GM18520 (cell line): ENCODE data around the gene PRDX6.
"Not testable (repeated sequence)": the region's sequence is repeated elsewhere in the genome, so short reads cannot be mapped to it uniquely, and the experiment has no call there.

Experiments used
- ATAC-seq: cut with Tn5 transposase; IDR thresholded peaks from one replicate; pipeline ENCODE4 v1.9.1; 2021; ENCODE audit not compliant: unreplicated experiment

The PRDX6 gene

GRCh38 chr1:173464185-173464584 is 12.9 kb upstream of the PRDX6 start:
- ATAC-seq: not testable (repeated sequence)

DNA sequence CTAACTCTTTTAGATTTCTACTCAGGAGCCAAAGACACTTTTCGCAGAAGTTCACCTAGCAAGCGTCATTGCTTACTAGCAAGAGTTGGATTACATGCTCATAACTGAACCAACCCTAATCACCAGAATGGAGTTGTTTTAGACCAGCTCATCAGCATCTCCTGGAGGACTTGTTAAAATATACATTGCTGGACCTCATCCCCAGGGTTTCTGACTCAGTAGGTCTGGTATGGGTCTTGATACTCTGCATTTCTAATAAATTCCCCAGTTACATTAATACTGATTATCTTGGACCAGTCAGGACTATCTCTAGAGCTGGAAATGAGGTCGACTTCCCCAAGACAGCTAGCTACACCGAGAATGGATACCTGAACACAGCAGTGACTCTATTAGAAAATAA is 9.7 kb upstream of the PRDX6 start:
- no peak for ATAC-seq

DNA sequence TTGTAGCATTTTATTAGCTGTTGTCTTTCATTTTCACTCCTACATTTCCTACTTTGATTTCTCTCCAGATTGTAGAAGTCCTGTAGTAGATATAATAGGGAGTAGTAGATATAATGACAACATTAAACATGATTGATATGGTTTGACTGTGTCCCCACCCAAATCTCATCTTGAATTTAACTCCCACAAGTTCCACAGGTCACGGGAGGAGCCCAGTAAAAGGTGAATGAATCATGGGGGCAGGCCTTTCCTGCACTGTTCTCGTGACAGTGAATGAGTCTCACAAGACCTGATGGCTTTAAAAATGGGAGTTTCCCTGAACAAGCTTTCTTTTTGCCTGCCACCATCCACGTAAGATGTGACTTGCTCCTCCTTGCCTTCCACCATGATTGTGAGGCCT is 7.5 kb upstream of the PRDX6 start:
- ATAC-seq: no peak

DNA sequence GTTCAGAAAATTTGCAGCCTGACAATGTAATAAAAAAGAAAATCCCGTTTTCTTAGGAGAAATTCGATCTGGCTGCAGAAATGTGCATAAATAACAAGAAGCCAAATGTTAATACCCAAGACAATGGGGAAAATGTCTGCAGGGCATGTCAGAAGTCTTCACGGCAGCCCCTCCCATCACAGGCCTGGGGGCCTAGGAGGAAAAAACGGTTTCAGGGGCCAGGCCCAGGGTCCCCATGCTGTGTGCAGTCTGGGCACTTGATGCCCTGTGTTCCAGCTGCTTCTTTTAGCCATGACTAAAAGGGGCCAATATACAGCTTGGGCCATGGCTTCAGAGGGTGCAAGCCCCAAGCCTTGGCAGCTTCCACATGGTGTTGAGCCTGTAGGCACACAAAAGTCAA is 6.5 kb upstream of the PRDX6 start:
- no peak for ATAC-seq

GRCh38 chr1:173473599-173474011 is 3.5 kb upstream of the PRDX6 start:
- no peak for ATAC-seq

- no peak for ATAC-seq
Measured at GRCh38 chr1:173474097-173474779, 2.9 kb upstream of the PRDX6 start.

GRCh38 chr1:173474780-173475421 is 2.2 kb upstream of the PRDX6 start:
- not testable (repeated sequence) for ATAC-seq

- ATAC-seq: no peak
Measured at GRCh38 chr1:173475564-173476196, 1.5 kb upstream of the PRDX6 start.

GRCh38 chr1:173476197-173476664 is 904 bp upstream of the PRDX6 start:
- ATAC-seq: no peak

- ATAC-seq: peak; percentile 93
Measured at GRCh38 chr1:173476665-173477285, 360 bp upstream of the PRDX6 start.

DNA sequence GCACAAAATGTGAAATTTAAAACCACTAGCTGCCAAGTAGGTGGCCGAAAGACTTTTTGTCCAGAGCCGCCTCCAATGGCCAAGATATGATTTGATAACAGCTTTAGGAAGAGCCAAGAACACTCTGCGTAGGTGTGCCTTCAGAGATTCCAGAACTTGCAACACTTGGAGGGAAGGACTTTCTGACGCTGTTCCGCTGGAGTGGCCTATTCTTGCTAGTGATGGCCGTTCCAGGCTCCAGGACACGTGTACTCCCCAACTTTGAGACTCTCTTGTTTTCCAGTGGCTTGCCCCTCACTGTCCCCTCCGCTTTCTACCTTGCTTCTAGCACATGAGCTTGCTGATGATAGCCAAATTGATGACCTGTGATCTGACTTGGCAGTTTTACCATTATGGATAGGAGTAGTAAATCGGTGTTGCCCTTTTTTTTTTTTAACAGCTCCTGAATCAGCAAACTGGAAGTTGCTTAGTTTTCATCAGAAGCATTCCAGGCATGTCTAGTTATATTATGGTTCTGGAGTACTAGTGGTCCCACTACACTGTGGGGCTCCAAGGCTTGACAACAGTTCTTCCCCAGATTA is 1.0 kb downstream of the PRDX6 start:
- ATAC-seq: no peak

- no peak for ATAC-seq
Measured at GRCh38 chr1:173479649-173480048, 2.5 kb downstream of the PRDX6 start.

- ATAC-seq: no peak
Measured at GRCh38 chr1:173481195-173481772, 4.1 kb downstream of the PRDX6 start.

DNA sequence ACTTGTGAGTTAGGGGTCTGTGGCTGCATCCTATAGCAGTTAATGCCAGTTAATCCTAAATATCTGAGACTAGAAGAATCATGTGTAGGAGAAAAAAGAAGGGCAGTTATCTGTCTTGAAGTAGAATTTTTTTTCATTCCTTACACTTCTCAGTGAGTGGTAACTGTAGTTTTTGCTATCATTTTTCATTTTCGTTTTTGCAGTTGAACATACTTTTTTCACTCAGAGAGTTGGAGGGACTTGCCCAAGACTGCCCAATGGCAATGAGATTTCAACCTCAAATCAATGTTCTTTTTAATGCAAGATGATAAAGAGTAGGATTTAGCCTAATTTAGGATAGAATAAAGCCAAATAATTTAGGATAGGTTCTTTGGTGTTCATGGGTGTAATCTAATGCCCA is 5.5 kb downstream of the PRDX6 start:
- peak; percentile 49 for ATAC-seq

DNA sequence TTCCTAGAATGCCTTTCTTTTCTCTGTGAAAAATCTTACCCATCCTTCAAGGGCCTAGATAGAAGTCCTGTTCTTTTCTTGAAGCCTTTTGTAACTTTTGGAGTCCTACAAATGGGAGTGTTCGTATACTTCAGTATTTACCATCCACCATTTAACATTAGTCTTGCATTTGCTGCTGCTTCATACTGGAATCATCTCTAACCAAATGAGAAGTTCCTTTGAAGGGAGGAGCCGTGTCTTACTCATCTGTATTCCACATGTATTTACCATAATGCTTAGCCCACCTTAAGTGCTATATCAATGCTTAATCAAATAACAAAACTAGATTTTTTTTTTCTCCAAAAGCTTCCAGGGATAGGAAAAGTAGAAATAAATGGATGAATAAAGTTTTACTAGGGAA is 7.1 kb downstream of the PRDX6 start:
- no peak for ATAC-seq

- ATAC-seq: no peak
Measured at GRCh38 chr1:173485401-173485800, 8.3 kb downstream of the PRDX6 start.

GRCh38 chr1:173488001-173488400 is 10.9 kb downstream of the PRDX6 start:
- ATAC-seq: no peak

DNA sequence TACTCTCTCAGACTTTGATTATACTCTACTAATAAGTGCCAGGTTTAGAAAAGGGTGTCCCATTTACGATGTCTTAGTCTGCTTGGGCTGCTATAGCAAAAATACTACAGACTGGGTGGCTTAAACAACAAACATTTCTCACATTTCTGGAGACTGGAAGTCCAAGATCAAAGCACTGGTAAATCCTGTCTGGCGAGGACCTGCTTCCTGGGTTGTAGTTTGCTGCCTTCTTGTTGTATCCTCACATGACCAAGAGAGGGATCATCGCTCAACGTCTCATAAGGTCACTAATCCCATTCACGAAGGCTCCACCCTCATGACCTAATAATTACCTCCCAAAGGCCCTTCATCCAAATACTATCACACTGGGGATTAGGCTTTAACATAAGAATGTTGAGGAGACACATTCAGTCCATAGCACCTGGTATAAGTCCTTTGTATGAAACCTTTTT is 12.0 kb downstream of the PRDX6 start:
- no peak for ATAC-seq

DNA sequence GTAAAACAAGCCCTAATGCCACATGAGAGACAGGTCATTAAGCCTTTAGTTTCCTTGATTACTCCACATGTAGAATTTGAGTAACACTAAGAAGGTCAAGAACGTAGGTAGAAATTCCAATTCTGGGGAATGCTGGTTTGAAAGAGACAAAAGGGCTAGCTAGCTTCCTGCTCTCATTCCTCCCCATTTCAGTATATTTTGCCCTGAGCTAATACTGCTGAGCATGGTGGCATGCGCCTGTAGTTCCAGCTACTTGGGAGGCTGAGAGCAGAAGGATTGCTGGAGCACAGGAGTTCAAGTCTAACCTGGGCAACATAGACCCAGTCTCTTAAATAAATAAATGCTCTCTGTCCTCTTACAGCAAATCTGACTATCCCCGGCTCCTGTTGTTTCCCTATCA is 12.8 kb downstream of the PRDX6 start:
- ATAC-seq: no peak

DNA sequence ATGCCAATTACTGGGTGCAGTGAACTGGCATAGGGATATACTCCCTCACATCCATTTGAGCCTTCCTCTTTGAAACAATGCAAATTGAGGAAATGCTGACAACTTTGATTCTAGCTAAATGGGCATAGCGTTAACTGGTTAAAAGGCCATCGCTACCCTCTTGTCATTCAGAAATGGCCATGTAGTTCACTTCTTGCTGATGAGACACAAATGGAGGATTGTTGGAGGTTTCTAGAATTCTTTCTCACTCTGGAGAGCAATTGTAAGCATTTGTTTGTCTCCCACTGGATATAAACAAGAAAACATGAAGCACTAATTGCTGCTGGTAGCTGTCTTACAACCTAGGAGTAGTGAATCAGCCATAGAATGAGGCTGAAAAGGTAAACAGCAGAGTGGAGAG is 14.4 kb downstream of the PRDX6 start:
- ATAC-seq: no peak

DNA sequence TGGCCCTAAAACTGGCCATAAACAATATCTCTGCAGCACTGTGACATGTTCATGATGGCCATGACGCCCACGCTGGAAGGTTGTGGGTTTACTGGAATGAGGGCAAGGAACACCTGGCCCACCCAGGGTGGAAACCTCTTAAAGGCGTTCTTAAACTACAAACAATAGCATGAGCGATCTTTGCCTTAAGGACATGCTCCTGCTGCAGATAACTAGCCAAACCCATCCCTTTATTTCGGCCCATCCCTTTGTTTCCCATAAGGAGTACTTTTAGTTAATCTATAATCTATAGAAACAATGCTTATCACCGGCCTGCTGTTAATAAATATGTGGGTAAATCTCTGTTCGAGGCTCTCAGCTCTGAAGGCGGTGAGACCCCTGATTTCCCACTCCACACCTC is 16.0 kb downstream of the PRDX6 start:
- not testable (repeated sequence) for ATAC-seq
